H1 (cell line): ENCODE results near the gene LRRC25. TPM values are rescaled to one million over a fixed set of nuclear protein-coding genes. Genes with fewer than 3 reads are reported as not detected.
A peak's percentile ranks its signal among the peaks of the same experiment; 100 is the strongest.

Experiments
- CTCF ChIA-PET: fragments of 300-600 bp; sonication (Branson Sonifier 250); formaldehyde crosslinking; loops from one replicate; lab custom pipeline; 2021; ENCODE audit not compliant: partially characterized antibody; lab: Charles Lee
- POLR2A ChIA-PET: fragments of 300-600 bp; sonication (Branson Sonifier 250); formaldehyde crosslinking; loops from one replicate; lab custom pipeline; 2021; ENCODE audit warnings: inconsistent platforms; ENCODE audit not compliant: partially characterized antibody; lab: Charles Lee
- DNase-seq, 2 experiments: peaks; one replicate each; pipeline versions ENCODE4 v3.0.0 to v3.0.0-alpha.2; 2010 to 2022; ENCODE audit warnings: low spot score in 2 of 2, low read depth in 1 of 2, mixed read lengths in 1 of 2
- FAIRE-seq: peaks from 2 replicates; lab custom pipeline; 2011; peaks lifted over from hg19 to GRCh38; lab: Jason Lieb, UNC
- H2AFZ ChIP-seq: 2 replicates; pipeline ENCODE4 v1.8.1; 2012; ENCODE audit warnings: low read length, inconsistent platforms
- H2AK5ac ChIP-seq: 2 replicates; pipeline ENCODE4 v1.6.1; 2013; ENCODE audit warnings: low read depth, low read length
- H2BK120ac ChIP-seq: replicated peaks from 2 replicates; pipeline ENCODE3; 2013; ENCODE audit warnings: low read depth, low read length, inconsistent platforms
- H2BK12ac ChIP-seq: 2 replicates; pipeline ENCODE4 v1.6.1; 2013; ENCODE audit warnings: low read depth, low read length
- H2BK15ac ChIP-seq: 2 replicates; pipeline ENCODE4 v1.6.1; 2013; ENCODE audit warnings: low read length
- H2BK20ac ChIP-seq: 2 replicates; pipeline ENCODE4 v1.6.1; 2013; ENCODE audit warnings: low read length
- H2BK5ac ChIP-seq: 2 replicates; pipeline ENCODE4 v1.6.1; 2013; ENCODE audit warnings: low read depth, low read length
- H3K14ac ChIP-seq: 2 replicates; pipeline ENCODE4 v1.6.1; 2013; ENCODE audit warnings: inconsistent platforms; ENCODE audit not compliant: insufficient read length
- H3K18ac ChIP-seq: 2 replicates; pipeline ENCODE4 v1.6.1; 2013; ENCODE audit warnings: low read length; ENCODE audit errors: extremely low read depth
- H3K23ac ChIP-seq: 2 replicates; pipeline ENCODE4 v1.6.1; 2013; ENCODE audit warnings: inconsistent platforms; ENCODE audit not compliant: insufficient read length
- H3K23me2 ChIP-seq: 2 replicates; pipeline ENCODE4 v1.6.1; 2013; ENCODE audit warnings: low read depth, low read length
- H3K27ac ChIP-seq: 2 replicates; pipeline ENCODE4 v1.6.1; 2011; ENCODE audit warnings: low read depth, low read length, inconsistent platforms
- H3K27me3 ChIP-seq, 4 experiments: replicated peaks in 1 of 4; 1 replicate in 1 of 4; 2 replicates in 3 of 4; pipeline versions ENCODE4 v1.6.1 to v1.8.1; 2011 to 2013; ENCODE audit warnings: low read length in 3 of 4, mild to moderate bottlenecking in 3 of 4, inconsistent platforms in 2 of 4, mixed read lengths in 2 of 4, moderate library complexity in 1 of 4; ENCODE audit not compliant: control insufficient read depth in 3 of 4, insufficient read depth in 3 of 4; ENCODE audit errors: extremely low read depth in 1 of 4
- H3K36me3 ChIP-seq, 4 experiments: 2 replicates each; pipeline versions ENCODE4 v1.6.1 to v1.8.1; 2011 to 2013; ENCODE audit warnings: mild to moderate bottlenecking in 4 of 4, low read length in 3 of 4, moderate library complexity in 2 of 4, control low read depth in 1 of 4, inconsistent platforms in 1 of 4; ENCODE audit not compliant: insufficient read depth in 4 of 4, control insufficient read depth in 2 of 4
- H3K4ac ChIP-seq: replicated peaks from 2 replicates; pipeline ENCODE3; 2013; ENCODE audit warnings: low read length, low read depth, mixed read lengths, inconsistent platforms; ENCODE audit not compliant: insufficient read length
- H3K4me1 ChIP-seq, 4 experiments: replicated peaks in 1 of 4; 1 replicate in 1 of 4; 2 replicates in 3 of 4; pipeline versions ENCODE4 v1.6.1 to v1.8.1; 2011 to 2013; ENCODE audit warnings: low read length in 3 of 4, inconsistent platforms in 2 of 4, mixed read lengths in 1 of 4; ENCODE audit not compliant: insufficient read depth in 4 of 4, control insufficient read depth in 3 of 4
- H3K4me2 ChIP-seq, 2 experiments: 2 replicates each; pipeline versions ENCODE4 v1.6.1 to v1.8.1; 2011 to 2013; ENCODE audit warnings: low read depth in 2 of 2, low read length in 2 of 2, control low read depth in 1 of 2, inconsistent platforms in 1 of 2, mild to moderate bottlenecking in 1 of 2; ENCODE audit not compliant: insufficient read depth in 1 of 2
- H3K4me3 ChIP-seq, 4 experiments: fragments of 200-600, 300-600 bp in 1 of 4; sonication (generic), shearing (Covaris generic), sonication (Bioruptor Twin) in 1 of 4; 2 replicates each; pipeline versions ENCODE4 v1.5.1 to v1.8.1; 2011 to 2016; ENCODE audit warnings: low read length in 4 of 4, low read depth in 3 of 4, control low read depth in 2 of 4, inconsistent platforms in 2 of 4, mild to moderate bottlenecking in 2 of 4, mixed read lengths in 1 of 4, moderate library complexity in 1 of 4; ENCODE audit not compliant: insufficient read depth in 2 of 4; ENCODE audit errors: extremely low read depth in 1 of 4
- H3K56ac ChIP-seq: replicated peaks from 2 replicates; pipeline ENCODE3; 2013; ENCODE audit warnings: low read depth, mild to moderate bottlenecking, mixed read lengths, low read length, inconsistent platforms; ENCODE audit not compliant: insufficient read length
- H3K79me1 ChIP-seq: 2 replicates; pipeline ENCODE4 v1.6.1; 2013; ENCODE audit warnings: low read depth, low read length, control low read depth
- H3K79me2 ChIP-seq, 2 experiments: 2 replicates each; pipeline versions ENCODE4 v1.6.1 to v1.8.1; 2012 to 2013; ENCODE audit warnings: low read length in 2 of 2, mild to moderate bottlenecking in 2 of 2, inconsistent platforms in 1 of 2; ENCODE audit not compliant: insufficient read depth in 2 of 2, control insufficient read depth in 1 of 2
- H3K9ac ChIP-seq, 4 experiments: replicated peaks in 1 of 4; 1 replicate in 1 of 4; 2 replicates in 3 of 4; pipeline versions ENCODE4 v1.6.1 to v1.8.1; 2011 to 2013; ENCODE audit warnings: low read depth in 3 of 4, low read length in 3 of 4, control low read depth in 2 of 4, mild to moderate bottlenecking in 2 of 4, moderate library complexity in 2 of 4, inconsistent platforms in 1 of 4; ENCODE audit errors: extremely low read depth in 1 of 4
- H3K9me3 ChIP-seq, 2 experiments: 2 replicates each; pipeline versions ENCODE4 v1.6.1 to v1.8.1; 2012 to 2013; ENCODE audit warnings: mild to moderate bottlenecking in 2 of 2, moderate library complexity in 2 of 2, control low read depth in 1 of 2, inconsistent platforms in 1 of 2, low read depth in 1 of 2, low read length in 1 of 2, mixed read lengths in 1 of 2; ENCODE audit not compliant: insufficient read depth in 2 of 2
- H4K20me1 ChIP-seq, 2 experiments: replicated peaks in 1 of 2; 2 replicates each; pipeline versions ENCODE3 to v1.8.1; 2011 to 2013; ENCODE audit warnings: inconsistent platforms in 2 of 2, low read length in 2 of 2, mild to moderate bottlenecking in 1 of 2; ENCODE audit not compliant: insufficient read depth in 2 of 2, control insufficient read depth in 1 of 2
- H4K5ac ChIP-seq: 2 replicates; pipeline ENCODE4 v1.6.1; 2013; ENCODE audit warnings: low read length, low read depth, mixed read lengths, inconsistent platforms; ENCODE audit not compliant: insufficient read length
- H4K8ac ChIP-seq: 2 replicates; pipeline ENCODE4 v1.8.0; 2013; ENCODE audit warnings: mild to moderate bottlenecking, moderate library complexity, low read length, inconsistent platforms; ENCODE audit not compliant: insufficient read depth; ENCODE audit errors: extremely low read depth
- H4K91ac ChIP-seq: replicated peaks from 2 replicates; pipeline ENCODE3; 2013; ENCODE audit warnings: low read length, mixed read lengths, inconsistent platforms; ENCODE audit not compliant: insufficient read length
- BACH1 ChIP-seq: IDR thresholded peaks from 2 replicates; pipeline ENCODE4 v1.6.1; 2012; ENCODE audit warnings: low read length, improper control_type of control experiment
- CREB1 ChIP-seq: IDR thresholded peaks from 2 replicates; pipeline ENCODE4 v1.6.1; 2012; ENCODE audit warnings: inconsistent platforms
- GTF2F1 ChIP-seq: IDR thresholded peaks from 2 replicates; pipeline ENCODE4 v1.6.1; 2012; ENCODE audit warnings: low read depth, low read length, improper control_type of control experiment, borderline replicate concordance
- NANOG ChIP-seq: IDR thresholded peaks from 2 replicates; pipeline ENCODE4 v1.6.1; 2011; ENCODE audit warnings: low read length, low read depth, mild to moderate bottlenecking, inconsistent platforms; ENCODE audit not compliant: insufficient read depth, poor library complexity, severe bottlenecking
- RAD21 ChIP-seq, 2 experiments: IDR thresholded peaks in 1 of 2; conservative IDR thresholded peaks in 1 of 2; 2 replicates each; pipeline ENCODE4 v1.6.1; 2011; ENCODE audit warnings: low read depth in 2 of 2, low read length in 2 of 2, improper control_type of control experiment in 1 of 2, inconsistent platforms in 1 of 2, mild to moderate bottlenecking in 1 of 2, moderate library complexity in 1 of 2
- RBBP5 ChIP-seq: IDR thresholded peaks from 2 replicates; pipeline ENCODE4 v1.7.1; 2012; ENCODE audit warnings: low read depth, mild to moderate bottlenecking, inconsistent platforms, low read length, moderate library complexity, borderline replicate concordance
- SAP30 ChIP-seq: fragments of 300-600 bp; sonication (generic); IDR thresholded peaks from 2 replicates; pipeline ENCODE4 v1.7.1; 2012; ENCODE audit warnings: low read length, moderate library complexity, mild to moderate bottlenecking, inconsistent platforms; ENCODE audit not compliant: insufficient read depth, insufficient replicate concordance
- SIN3A ChIP-seq, 2 experiments: IDR thresholded peaks in 1 of 2; conservative IDR thresholded peaks in 1 of 2; 2 replicates each; pipeline ENCODE4 v1.6.1; 2011 to 2012; ENCODE audit warnings: low read length in 2 of 2, improper control_type of control experiment in 1 of 2, low read depth in 1 of 2, mild to moderate bottlenecking in 1 of 2
- SP2 ChIP-seq: IDR thresholded peaks from 2 replicates; pipeline ENCODE4 v1.6.1; 2012; ENCODE audit warnings: mild to moderate bottlenecking, low read length, inconsistent platforms
- SP4 ChIP-seq: IDR thresholded peaks from 2 replicates; pipeline ENCODE4 v1.6.1; 2012; ENCODE audit warnings: low read length, inconsistent platforms
- WGBS, 2 experiments: shearing (Covaris generic) in 1 of 2; methylation state at CpG; one replicate each; pipeline versions ENCODE4 v1.1.6 to v1.1.7; 2013 to 2015; ENCODE audit warnings: low lambda C conversion rate in 2 of 2, mixed read lengths in 2 of 2, inconsistent platforms in 1 of 2, low coverage in 1 of 2, missing lambda C conversion rate in 1 of 2; ENCODE audit not compliant: insufficient replicate concordance in 2 of 2, insufficient coverage in 1 of 2, insufficient read length in 1 of 2; ENCODE audit errors: extremely low coverage in 1 of 2, missing lambda C conversion rate in 1 of 2; 5-methylcytosine and 5-hydroxymethylcytosine counted together
- polyA plus RNA-seq, 7 experiments: library from polyadenylated mRNA; depleted of rRNA in 3 of 7; stranded (reverse) in 5 of 7; unstranded in 2 of 7; fragments of >200 nt in 5 of 7; fragments of 200-250 nt in 2 of 7; gene quantifications; 1 replicate in 5 of 7; 2 replicates in 1 of 7; 4 replicates in 1 of 7; pipeline versions ENCODE4 v1.2.1 to v1.2.3, GENCODE V29; 2011 to 2013; ENCODE audit warnings: missing spikeins in 2 of 7, mixed read lengths in 2 of 7
- total RNA-seq: library from RNA; stranded (reverse); fragmentation: NEBNext Ultra II Directional; extraction: Animal tissue kit (Norgen Biotek cat#: 25700); gene quantifications from 2 replicates; pipeline ENCODE4 v1.2.1, GENCODE V29; 2021

Gene LRRC25
- total and polyA plus RNA-seq, 2 of the 8 experiments (the other 6 are each of a cell fraction or from before 2014, with no cell fraction given): 0.20 to 0.41 TPM

DNA sequence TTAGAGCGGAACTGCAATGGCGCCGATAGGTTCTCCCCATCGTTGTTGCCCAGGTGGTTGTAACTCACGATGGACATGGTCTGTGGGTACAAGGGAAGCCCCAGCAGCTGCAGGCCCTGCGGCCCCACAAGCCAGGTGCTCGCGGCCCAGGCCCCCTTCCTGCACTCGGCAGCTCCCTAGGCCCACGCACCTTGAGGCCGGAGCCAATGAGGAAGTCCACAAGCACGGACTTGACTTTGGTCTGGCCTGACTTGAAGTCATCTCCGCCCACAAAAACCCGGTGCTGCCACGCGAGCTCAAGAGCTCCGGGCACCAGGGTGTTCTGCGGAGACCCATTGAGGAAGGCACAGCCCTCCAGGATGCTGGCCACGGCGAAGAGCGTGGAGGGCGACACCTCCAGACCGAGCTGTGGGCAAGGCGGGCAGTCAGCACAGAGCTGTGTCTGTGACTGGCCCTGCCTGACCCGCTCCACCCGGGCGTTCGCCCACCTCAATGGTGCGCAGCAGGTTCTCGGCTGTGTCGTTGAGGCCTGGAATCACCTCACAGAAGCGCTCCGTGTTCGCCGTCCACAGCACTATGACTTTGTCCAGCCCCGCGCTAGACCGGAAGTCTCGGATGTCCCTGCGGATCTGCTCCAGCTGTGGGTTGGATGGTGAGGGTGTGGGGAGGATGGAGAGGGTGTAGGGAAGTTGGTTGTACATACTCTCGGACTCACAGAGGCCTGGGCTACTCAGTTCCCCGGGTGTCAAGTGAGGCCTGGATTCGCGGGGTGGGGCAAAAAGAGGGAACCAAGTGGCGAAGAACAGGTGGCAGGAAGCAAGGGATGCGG is 38.6 kb upstream of the LRRC25 start:
- H3K23ac ChIP-seq: no peak overlapping the region
- no peaks in the 10 kb centered on the region; the same call in 1 of the 2 replicates for H3K79me1 ChIP-seq
- no peak overlapping the region for H3K27ac ChIP-seq
- DNase-seq (no peak), FAIRE-seq (no peak)
- H2BK20ac ChIP-seq: no peak overlapping the region
- H2AK5ac ChIP-seq: no peak overlapping the region
- no peaks in the 10 kb centered on the region for H3K9me3 ChIP-seq
- H3K23me2 ChIP-seq: peaks cover 13% of the 10 kb centered on the region; the same call in 1 of the 2 replicates
- peak overlapping the region; percentile 62 to 94 (median 78); a peak in 6 of 8 replicates for H3K4me3 ChIP-seq
- H4K20me1 ChIP-seq: peaks cover 0 to 14% of the 10 kb centered on the region in 2 experiments
- no peak overlapping the region for H2BK15ac ChIP-seq
- no peaks in the 10 kb centered on the region; a peak in 1 of 7 replicates for H3K27me3 ChIP-seq
- peak overlapping the region; percentile 14 for H3K4ac ChIP-seq
- no peaks in the 10 kb centered on the region for H3K79me2 ChIP-seq
- H4K91ac ChIP-seq: no peak overlapping the region
- H2BK5ac ChIP-seq: peak overlapping the region; percentile 96; the same call in 1 of the 2 replicates
- no peak overlapping the region for H3K14ac ChIP-seq
- no peak overlapping the region for H2BK120ac ChIP-seq
- peak overlapping the region; percentile 80 to 99 for H3K4me2 ChIP-seq
- 92% methylated on average over 45 of the region's 46 CpGs; no CpG with 5 or more reads in 1 of the 2 experiments for WGBS, 2 experiments
- peak overlapping the region in 2 of 4 experiments; percentile 51 to 66; a peak in 1 of 7 replicates for H3K9ac ChIP-seq
- peak overlapping the region; percentile 7; the same call in 1 of the 2 replicates for H2BK12ac ChIP-seq
- CTCF ChIA-PET: interaction anchor here (0.9 to 2.2 kb wide), 4 partner anchors 15 to 90 kb away, joined by 3 to 6 read pairs (median 4); no protein-coding TSS in a partner anchor
- TF ChIP-seq SP4 (no peak), RBBP5 (no peak), SAP30 (no peak), SP2 (no peak), SIN3A (conservative IDR thresholded peaks at IDR 0.05 in 1 of 2, IDR thresholded peaks at IDR 0.05 in 1 of 2; ENCODE audit: low read depth in 1 of 2, low read length in 2 of 2) (no peak), RAD21 (IDR thresholded peaks at IDR 0.05 in 1 of 2, conservative IDR thresholded peaks at IDR 0.05 in 1 of 2; ENCODE audit: low read depth in 2 of 2, low read length in 2 of 2) (no peak), NANOG (no peak), CREB1 (no peak), GTF2F1 (no peak), BACH1 (no peak)
- peaks cover 2 to 13% (median 7%) of the 10 kb centered on the region in 4 experiments; a peak in 4 of 8 replicates for H3K36me3 ChIP-seq
- no peak overlapping the region for H2AFZ ChIP-seq
- no peak overlapping the region for H3K56ac ChIP-seq
- peaks cover 5 to 45% (median 28%) of the 10 kb centered on the region in 4 experiments for H3K4me1 ChIP-seq
- H4K5ac ChIP-seq: no peak overlapping the region
- POLR2A ChIA-PET: interaction anchor here (0.6 to 6.7 kb wide), 7 partner anchors 12 to 1797 kb away, joined by 3 to 65 read pairs (median 3); partner anchors contain the start of genes JUND, REX1BD and SSBP4
- no peak overlapping the region; the same call in 1 of the 2 replicates for H4K8ac ChIP-seq
- H3K18ac ChIP-seq: no peak overlapping the region; the same call in 1 of the 2 replicates
